ENCODE measurements around the gene TTC23.
"Not testable (repeated sequence)": the region's sequence is repeated elsewhere in the genome, so short reads cannot be mapped to it uniquely, and the experiment has no call there.

The TTC23 gene

DNA sequence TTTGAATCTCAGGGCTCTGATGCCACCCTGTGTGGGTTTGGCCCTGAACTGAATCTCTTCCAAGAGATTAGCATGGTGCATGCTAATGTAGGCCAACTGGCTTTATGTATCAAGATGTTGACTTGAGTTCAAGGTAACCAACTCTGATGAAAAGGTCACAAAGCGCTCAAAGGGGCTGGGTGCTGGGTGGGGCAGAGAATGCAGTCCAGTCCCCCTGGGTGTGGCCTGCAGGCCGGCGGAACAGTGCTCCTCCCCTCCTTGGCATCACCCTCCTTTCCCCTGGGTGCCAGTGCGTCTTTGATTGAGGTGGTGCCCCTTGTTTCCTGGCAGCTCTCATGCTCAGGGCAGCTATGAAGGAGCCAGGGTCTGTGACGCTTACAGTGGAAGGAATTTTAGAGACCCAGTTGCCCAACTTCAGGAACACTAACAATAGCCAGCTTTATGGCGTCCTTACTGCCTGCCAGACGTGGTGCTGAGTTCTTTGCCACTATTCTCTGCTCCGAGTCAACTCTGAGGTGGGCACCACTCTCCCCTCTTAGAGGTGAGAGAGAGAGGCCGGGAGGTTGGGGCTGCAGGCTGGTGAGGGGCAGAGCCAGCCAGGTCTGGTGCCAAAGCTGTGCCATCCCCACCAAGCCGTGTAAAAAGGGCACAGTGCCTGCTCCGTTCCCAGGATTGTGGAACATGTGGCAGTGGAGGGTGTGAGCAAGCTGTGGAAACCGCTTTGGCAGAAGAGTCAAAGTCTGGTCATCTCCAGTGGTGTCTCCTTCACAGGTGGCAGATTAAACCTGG is 134.7 kb downstream of the TTC23 start:
- DNase-seq = no peak

DNA sequence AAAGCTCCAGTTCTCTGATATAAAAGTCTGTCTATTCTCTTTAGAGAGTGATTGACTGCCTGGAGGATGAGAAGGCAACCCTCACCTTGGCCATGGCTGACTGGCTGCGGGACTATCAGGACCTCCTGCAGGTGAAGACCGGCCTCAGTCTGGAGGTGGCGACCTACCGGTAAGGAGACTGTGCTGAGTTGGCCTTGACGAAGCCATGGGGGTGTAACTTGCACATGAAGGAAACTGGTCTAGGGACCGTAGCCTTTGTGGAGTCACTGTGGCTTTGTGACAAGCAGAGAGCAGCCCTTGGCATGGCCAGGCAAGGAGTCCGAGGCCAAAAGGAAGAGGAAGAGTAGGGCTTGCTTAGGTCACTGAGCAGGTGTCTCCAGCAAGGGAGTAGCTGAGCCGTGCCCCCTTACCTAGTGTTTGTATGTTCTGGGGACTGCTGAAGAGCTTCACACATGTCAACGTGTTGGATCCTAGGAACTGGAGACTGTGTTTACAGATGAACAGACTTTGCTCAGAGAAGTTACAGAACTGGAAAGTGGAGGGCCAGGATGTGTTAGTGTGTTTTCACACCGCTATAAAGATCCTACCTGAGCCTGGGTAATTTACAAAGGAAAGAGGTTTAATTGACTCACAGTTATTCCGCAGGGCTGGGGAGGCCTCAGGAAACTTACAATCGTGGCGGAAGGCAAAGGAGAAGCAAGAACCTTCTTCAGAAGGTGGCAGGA is 135.7 kb downstream of the TTC23 start:
- no peak overlapping the region for H2AK5ac ChIP-seq (ENCODE audit: low read length, severe bottlenecking)

More for the DNA sequence above, 134.7 kb downstream of the TTC23 start:
- Histone ChIP-seq H2BK12ac (ENCODE audit: low read length in 2 of 2) (no peak overlapping the region), H3K4me3 (ENCODE audit: insufficient read depth in 1 of 2, low read depth in 1 of 2, low read length in 2 of 2) (no peak overlapping the region), H3K4me1 (ENCODE audit: control insufficient read depth, insufficient read depth, low read depth, low read length) (no peaks in the 10 kb centered on the region), H2AFZ (ENCODE audit: low read depth, low read length) (no peak overlapping the region), H3K79me1 (replicated peaks; ENCODE audit: low read length, poor library complexity, severe bottlenecking) (no peaks in the 10 kb centered on the region), H4K8ac (ENCODE audit: low read length) (no peak overlapping the region), H3K14ac (ENCODE audit: low read length in 2 of 2) (peak overlapping the region in 1 of 2 experiments; percentile 36), H3K27me3 (ENCODE audit: control insufficient read depth in 1 of 2, insufficient read depth in 1 of 2, low read length in 2 of 2) (no peaks in the 10 kb centered on the region), H2BK5ac (ENCODE audit: low read depth, low read length, poor library complexity, severe bottlenecking) (no peak overlapping the region), H3K9ac (ENCODE audit: low read length) (no peak overlapping the region), H2BK15ac (ENCODE audit: low read depth, poor library complexity, severe bottlenecking) (no peak overlapping the region), H2AK5ac (ENCODE audit: low read length, severe bottlenecking) (no peak overlapping the region), H3K27ac (ENCODE audit: low read length, poor library complexity, severe bottlenecking) (no peak overlapping the region), H3K18ac (ENCODE audit: low read depth in 1 of 2, low read length in 2 of 2) (no peak overlapping the region), H3K9me3 (ENCODE audit: control insufficient read depth, low read length) (no peaks in the 10 kb centered on the region), H3K36me3 (ENCODE audit: control insufficient read depth in 1 of 2, insufficient read depth in 2 of 2, low read depth in 1 of 2, low read length in 2 of 2) (peaks cover 0 to 21% of the 10 kb centered on the region in 2 experiments), H2BK120ac (ENCODE audit: low read depth, low read length) (no peak overlapping the region), H3K4me2 (ENCODE audit: low read length, poor library complexity, severe bottlenecking) (no peak overlapping the region), H4K91ac (ENCODE audit: low read length) (no peak overlapping the region), H3K23ac (ENCODE audit: low read length in 2 of 2) (no peak overlapping the region), H3K4ac (ENCODE audit: low read depth in 1 of 2, low read length in 2 of 2) (no peak overlapping the region)
- WGBS = 86% methylated on average over 12 of the region's 12 CpGs

GRCh38 chr15:99111641-99112040 is 137.7 kb downstream of the TTC23 start:
- not testable (repeated sequence) for H4K91ac ChIP-seq (ENCODE audit: low read length); H2AK5ac ChIP-seq (ENCODE audit: low read length, severe bottlenecking); H3K4ac ChIP-seq (ENCODE audit: low read depth in 1 of 2, low read length in 2 of 2); H3K27me3 ChIP-seq (ENCODE audit: control insufficient read depth in 1 of 2, insufficient read depth in 1 of 2, low read length in 2 of 2); H3K4me2 ChIP-seq (ENCODE audit: low read length, poor library complexity, severe bottlenecking); H3K4me1 ChIP-seq (ENCODE audit: control insufficient read depth, insufficient read depth, low read depth, low read length); H3K27ac ChIP-seq (ENCODE audit: low read length, poor library complexity, severe bottlenecking); H2BK12ac ChIP-seq (ENCODE audit: low read length in 2 of 2); H3K79me1 ChIP-seq (replicated peaks; ENCODE audit: low read length, poor library complexity, severe bottlenecking); H3K4me3 ChIP-seq (ENCODE audit: insufficient read depth in 1 of 2, low read depth in 1 of 2, low read length in 2 of 2); H4K8ac ChIP-seq (ENCODE audit: low read length); H3K9me3 ChIP-seq (ENCODE audit: control insufficient read depth, low read length); H3K18ac ChIP-seq (ENCODE audit: low read depth in 1 of 2, low read length in 2 of 2); H2BK120ac ChIP-seq (ENCODE audit: low read depth, low read length); H2BK5ac ChIP-seq (ENCODE audit: low read depth, low read length, poor library complexity, severe bottlenecking); H3K14ac ChIP-seq (ENCODE audit: low read length in 2 of 2); DNase-seq; H2BK15ac ChIP-seq (ENCODE audit: low read depth, poor library complexity, severe bottlenecking); H2AFZ ChIP-seq (ENCODE audit: low read depth, low read length); H3K23ac ChIP-seq (ENCODE audit: low read length in 2 of 2)
- 96% methylated on average over 8 of the region's 8 CpGs for WGBS
- peak overlapping the region; percentile 34 for H3K9ac ChIP-seq (ENCODE audit: low read length)
- H3K36me3 ChIP-seq (ENCODE audit: control insufficient read depth in 1 of 2, insufficient read depth in 2 of 2, low read depth in 1 of 2, low read length in 2 of 2) = peaks cover 0 to 10% of the 10 kb centered on the region in 2 experiments

More for the DNA sequence above, 135.7 kb downstream of the TTC23 start:
- Histone ChIP-seq H3K4ac (ENCODE audit: low read depth in 1 of 2, low read length in 2 of 2) (no peak overlapping the region), H3K9me3 (ENCODE audit: control insufficient read depth, low read length) (no peaks in the 10 kb centered on the region), H3K27ac (ENCODE audit: low read length, poor library complexity, severe bottlenecking) (no peak overlapping the region), H2BK15ac (ENCODE audit: low read depth, poor library complexity, severe bottlenecking) (no peak overlapping the region), H2BK5ac (ENCODE audit: low read depth, low read length, poor library complexity, severe bottlenecking) (no peak overlapping the region), H3K79me1 (replicated peaks; ENCODE audit: low read length, poor library complexity, severe bottlenecking) (no peaks in the 10 kb centered on the region), H3K4me1 (ENCODE audit: control insufficient read depth, insufficient read depth, low read depth, low read length) (peaks cover 2% of the 10 kb centered on the region), H2AFZ (ENCODE audit: low read depth, low read length) (no peak overlapping the region), H4K8ac (ENCODE audit: low read length) (no peak overlapping the region), H3K9ac (ENCODE audit: low read length) (no peak overlapping the region), H3K27me3 (ENCODE audit: control insufficient read depth in 1 of 2, insufficient read depth in 1 of 2, low read length in 2 of 2) (no peaks in the 10 kb centered on the region), H3K4me2 (ENCODE audit: low read length, poor library complexity, severe bottlenecking) (no peak overlapping the region), H3K4me3 (ENCODE audit: insufficient read depth in 1 of 2, low read depth in 1 of 2, low read length in 2 of 2) (no peak overlapping the region), H3K14ac (ENCODE audit: low read length in 2 of 2) (no peak overlapping the region), H4K91ac (ENCODE audit: low read length) (no peak overlapping the region), H3K36me3 (ENCODE audit: control insufficient read depth in 1 of 2, insufficient read depth in 2 of 2, low read depth in 1 of 2, low read length in 2 of 2) (peaks cover 0 to 14% of the 10 kb centered on the region in 2 experiments), H3K23ac (ENCODE audit: low read length in 2 of 2) (no peak overlapping the region), H2BK120ac (ENCODE audit: low read depth, low read length) (no peak overlapping the region), H3K18ac (ENCODE audit: low read depth in 1 of 2, low read length in 2 of 2) (no peak overlapping the region), H2BK12ac (ENCODE audit: low read length in 2 of 2) (no peak overlapping the region)
- DNase-seq = no peak
- 93% methylated on average over 13 of the region's 13 CpGs for whole genome bisulfite sequencing

DNA sequence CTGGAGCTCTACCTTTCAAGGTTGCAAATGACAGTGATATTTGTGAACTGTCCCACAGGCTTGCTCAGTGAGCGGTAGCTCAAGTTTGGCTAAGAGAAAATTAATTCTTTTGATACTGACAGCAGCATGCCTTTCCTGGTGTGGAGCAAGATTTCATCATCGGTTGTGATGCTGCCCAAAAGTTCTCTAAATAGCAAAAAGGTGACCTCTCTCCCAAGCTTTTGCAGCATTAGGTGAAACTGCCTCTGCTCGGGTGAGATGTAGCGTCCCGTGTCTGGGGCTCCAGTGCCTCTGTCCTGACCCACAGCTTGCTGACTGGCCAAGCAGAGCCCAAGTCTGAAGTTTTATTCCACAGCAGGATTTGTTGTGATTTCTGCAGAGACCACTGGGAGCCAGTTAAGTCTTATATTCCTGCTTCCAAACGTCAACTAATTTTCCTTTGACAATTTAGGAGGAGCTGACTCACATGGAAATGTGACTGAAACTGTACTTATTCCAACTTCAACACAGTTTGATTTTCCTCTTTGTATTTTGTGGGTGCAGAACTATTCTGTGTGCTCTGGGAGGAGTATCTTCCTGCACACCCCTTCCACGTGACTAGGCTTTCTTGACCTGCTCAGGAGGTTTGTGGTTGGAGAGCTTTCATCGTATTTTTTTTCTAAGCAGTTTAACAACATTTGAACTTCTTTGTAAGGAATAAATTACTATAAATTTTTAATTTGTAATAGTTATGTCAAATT is 138.6 kb downstream of the TTC23 start:
- Histone ChIP-seq H3K4me2 (ENCODE audit: low read length, poor library complexity, severe bottlenecking) (no peak overlapping the region), H2BK12ac (ENCODE audit: low read length in 2 of 2) (no peak overlapping the region), H2BK5ac (ENCODE audit: low read depth, low read length, poor library complexity, severe bottlenecking) (no peak overlapping the region), H3K27ac (ENCODE audit: low read length, poor library complexity, severe bottlenecking) (no peak overlapping the region), H3K27me3 (ENCODE audit: control insufficient read depth in 1 of 2, insufficient read depth in 1 of 2, low read length in 2 of 2) (no peaks in the 10 kb centered on the region), H3K79me1 (replicated peaks; ENCODE audit: low read length, poor library complexity, severe bottlenecking) (peaks cover 4% of the 10 kb centered on the region), H3K23ac (ENCODE audit: low read length in 2 of 2) (no peak overlapping the region), H2AK5ac (ENCODE audit: low read length, severe bottlenecking) (no peak overlapping the region), H3K14ac (ENCODE audit: low read length in 2 of 2) (no peak overlapping the region), H3K4ac (ENCODE audit: low read depth in 1 of 2, low read length in 2 of 2) (no peak overlapping the region), H4K8ac (ENCODE audit: low read length) (no peak overlapping the region), H2AFZ (ENCODE audit: low read depth, low read length) (no peak overlapping the region), H3K4me3 (ENCODE audit: insufficient read depth in 1 of 2, low read depth in 1 of 2, low read length in 2 of 2) (peak overlapping the region in 1 of 2 experiments; percentile 7), H4K91ac (ENCODE audit: low read length) (no peak overlapping the region), H3K4me1 (ENCODE audit: control insufficient read depth, insufficient read depth, low read depth, low read length) (peaks cover 9% of the 10 kb centered on the region), H2BK15ac (ENCODE audit: low read depth, poor library complexity, severe bottlenecking) (no peak overlapping the region), H3K9ac (ENCODE audit: low read length) (peak overlapping the region; percentile 34), H3K18ac (ENCODE audit: low read depth in 1 of 2, low read length in 2 of 2) (no peak overlapping the region), H3K36me3 (ENCODE audit: control insufficient read depth in 1 of 2, insufficient read depth in 2 of 2, low read depth in 1 of 2, low read length in 2 of 2) (peaks cover 0 to 8% of the 10 kb centered on the region in 2 experiments), H3K9me3 (ENCODE audit: control insufficient read depth, low read length) (no peaks in the 10 kb centered on the region), H2BK120ac (ENCODE audit: low read depth, low read length) (no peak overlapping the region)
- 92% methylated on average over 6 of the region's 8 CpGs for WGBS
- no peak for DNase-seq
